Smooth muscle cell (in vitro differentiated cells): Measurements from ENCODE around the gene MYOZ2. TPM values are rescaled to one million over a fixed set of nuclear protein-coding genes. Genes with fewer than 3 reads are reported as not detected.

ENCODE experiments used
- DNase-seq: peaks from one replicate; lab custom pipeline; 2025; ENCODE audit not compliant: unreplicated experiment; lab: John Stamatoyannopoulos, UW
- H2AFZ ChIP-seq: fragments of 200-600 bp; sonication (generic); 2 replicates; pipeline ENCODE4 v1.6.0; 2016; ENCODE audit warnings: antibody characterized with exemption, low read depth, mild to moderate bottlenecking
- H3F3A ChIP-seq: fragments of 200-600 bp; sonication (generic); 2 replicates; pipeline ENCODE4 v1.6.0; 2017; ENCODE audit warnings: antibody characterized with exemption, low read depth
- H3K27ac ChIP-seq: fragments of 200-600 bp; sonication (generic); 2 replicates; pipeline ENCODE4 v1.5.1; 2016; ENCODE audit warnings: low read depth, mild to moderate bottlenecking
- H3K27me3 ChIP-seq: fragments of 200-600 bp; sonication (generic); 2 replicates; pipeline ENCODE4 v1.6.1; 2016; ENCODE audit warnings: low read depth, mild to moderate bottlenecking
- H3K36me3 ChIP-seq: fragments of 200-600 bp; sonication (generic); 2 replicates; pipeline ENCODE4 v1.5.1; 2016; ENCODE audit warnings: low read depth
- H3K4me1 ChIP-seq: fragments of 200-600 bp; sonication (generic); 2 replicates; pipeline ENCODE4 v1.5.1; 2016; ENCODE audit warnings: low read depth
- H3K4me2 ChIP-seq: fragments of 200-600 bp; sonication (generic); 2 replicates; pipeline ENCODE4 v1.6.0; 2016; ENCODE audit warnings: mild to moderate bottlenecking
- H3K4me3 ChIP-seq: fragments of 200-600 bp; sonication (generic); 2 replicates; pipeline ENCODE4 v1.5.1; 2016; ENCODE audit warnings: mild to moderate bottlenecking
- H3K79me2 ChIP-seq: fragments of 200-600 bp; sonication (generic); 2 replicates; pipeline ENCODE4 v1.6.0; 2016; ENCODE audit warnings: low read depth, mild to moderate bottlenecking
- H3K9ac ChIP-seq: fragments of 200-600 bp; sonication (generic); 2 replicates; pipeline ENCODE4 v1.6.0; 2016; ENCODE audit warnings: low read depth
- H3K9me3 ChIP-seq: fragments of 200-600 bp; sonication (generic); replicated peaks from 2 replicates; pipeline ENCODE4 v1.5.1; 2016; ENCODE audit warnings: low read depth
- H4K20me1 ChIP-seq: fragments of 200-600 bp; sonication (generic); 2 replicates; pipeline ENCODE4 v1.6.0; 2016; ENCODE audit warnings: low read depth
- CTCF ChIP-seq: fragments of 200-600 bp; sonication (generic); IDR thresholded peaks from 2 replicates; pipeline ENCODE4 v1.5.1; 2017; ENCODE audit warnings: borderline replicate concordance, mild to moderate bottlenecking, antibody characterized with exemption; ENCODE audit not compliant: insufficient read depth, poor library complexity, severe bottlenecking
- WGBS: methylation state at CpG from one replicate; pipeline ENCODE4 v1.1.7; 2016; ENCODE audit warnings: low lambda C conversion rate; 5-methylcytosine and 5-hydroxymethylcytosine counted together
- polyA plus RNA-seq: library from polyadenylated mRNA; unstranded; fragments of >200 nt; fragmentation: Nextera tagmentation; extraction: Ambion mirVana; gene quantifications from 2 replicates; pipeline ENCODE4 v1.2.1, GENCODE V29; 2016
- total RNA-seq: library from RNA; depleted of rRNA; stranded (reverse); fragments of >200 nt; gene quantifications from 2 replicates; pipeline ENCODE4 v1.2.3, GENCODE V29; 2014

The MYOZ2 gene
- not detected in 2 replicates for total RNA-seq
- 0.26 TPM in 1 of 2 replicates, not detected in the other for polyA plus RNA-seq

- Histone ChIP-seq H3K9me3 (no peaks in the 10 kb centered on the region), H3K79me2 (no peaks in the 10 kb centered on the region), H3F3A (no peaks in the 10 kb centered on the region), H3K27ac (no peak within 1 kb of the TSS), H3K36me3 (no peaks in the 10 kb centered on the region), H2AFZ (no peak within 1 kb of the TSS), H3K4me3 (no peak within 1 kb of the TSS), H3K9ac (no peak within 1 kb of the TSS), H3K4me1 (peaks cover 9% of the 10 kb centered on the region), H3K4me2 (peak within 1 kb of the TSS; percentile 21), H4K20me1 (no peaks in the 10 kb centered on the region), H3K27me3 (no peaks in the 10 kb centered on the region)
- no peak for DNase-seq
- TF ChIP-seq CTCF, result no peak
- 57% methylated on average over 2 of the region's 2 CpGs for WGBS
Measured at GRCh38 chr4:119135721-119136121, at the start of gene MYOZ2. MYOZ2 (plus strand) TSS chr4:119135832; CDS start chr4:119136526, 694 bp downstream.

- no peak overlapping the region for H2AFZ ChIP-seq
- H3K79me2 ChIP-seq, result no peaks in the 10 kb centered on the region
- H3K4me3 ChIP-seq, result no peak overlapping the region
- no peak overlapping the region for H3K27ac ChIP-seq
- H3K4me1 ChIP-seq, result peaks cover 1% of the 10 kb centered on the region
- no peaks in the 10 kb centered on the region for H4K20me1 ChIP-seq
- DNase-seq, result no peak
- no peaks in the 10 kb centered on the region for H3K27me3 ChIP-seq
- no peaks in the 10 kb centered on the region for H3K9me3 ChIP-seq
- TF ChIP-seq CTCF, result peak; percentile 14
- H3K36me3 ChIP-seq, result no peaks in the 10 kb centered on the region
- no peak overlapping the region for H3K9ac ChIP-seq
- no peak overlapping the region for H3K4me2 ChIP-seq
- H3F3A ChIP-seq, result no peaks in the 10 kb centered on the region
- 68% methylated on average over 3 of the region's 3 CpGs for WGBS
Measured at GRCh38 chr4:119087121-119087520, 48.5 kb upstream of the MYOZ2 start.

GRCh38 chr4:119087656-119088055 is 48.0 kb upstream of the MYOZ2 start:
- no peak overlapping the region for H3K27ac ChIP-seq
- no peaks in the 10 kb centered on the region for H3K79me2 ChIP-seq
- no peak for DNase-seq
- 89% methylated on average over 5 of the region's 5 CpGs for WGBS
- H3K4me3 ChIP-seq, result no peak overlapping the region
- no peak overlapping the region for H3K9ac ChIP-seq
- H3F3A ChIP-seq, result no peaks in the 10 kb centered on the region
- no peak overlapping the region for H2AFZ ChIP-seq
- no peaks in the 10 kb centered on the region for H4K20me1 ChIP-seq
- no peaks in the 10 kb centered on the region for H3K36me3 ChIP-seq
- H3K4me1 ChIP-seq, result no peaks in the 10 kb centered on the region
- H3K27me3 ChIP-seq, result no peaks in the 10 kb centered on the region
- TF ChIP-seq CTCF, result no peak
- H3K4me2 ChIP-seq, result no peak overlapping the region
- H3K9me3 ChIP-seq, result no peaks in the 10 kb centered on the region

GRCh38 chr4:119093042-119093827 is 42.4 kb upstream of the MYOZ2 start:
- Histone ChIP-seq H3K4me3 (no peak overlapping the region), H3K4me2 (no peak overlapping the region), H3K4me1 (no peaks in the 10 kb centered on the region), H3K79me2 (no peaks in the 10 kb centered on the region), H3K36me3 (no peaks in the 10 kb centered on the region), H3K27ac (no peak overlapping the region), H3K9me3 (no peaks in the 10 kb centered on the region), H3K9ac (no peak overlapping the region), H3K27me3 (no peaks in the 10 kb centered on the region), H3F3A (no peaks in the 10 kb centered on the region), H2AFZ (no peak overlapping the region), H4K20me1 (no peaks in the 10 kb centered on the region)
- no peak for DNase-seq
- 71% methylated on average over 5 of the region's 5 CpGs for WGBS
- TF ChIP-seq CTCF, result no peak
